ENCODE data around the gene SPATA3.

- TF ChIP-seq CTCF (conservative IDR thresholded peaks at IDR 0.05; ENCODE audit: low read depth in 2 of 2): no peak
- TF ChIP-seq ETS1 (IDR thresholded peaks at IDR 0.05): no peak
- TF ChIP-seq EZH2 (IDR thresholded peaks at IDR 0.05; ENCODE audit: low read depth, unreplicated experiment): no peak
Observed at GRCh38 chr2:231032575-231033140, 36.7 kb downstream of the SPATA3 start.
